K562 treated with DMSO at 1 percent for 48 hours (cell line): ENCODE data around the gene GTF2I. TPM values are rescaled to one million over a fixed set of nuclear protein-coding genes. Genes with fewer than 3 reads are reported as not detected.

Experiments used
- total RNA-seq: library from RNA; unstranded; fragments of 300-600 nt; gene quantifications from 2 replicates; pipeline ENCODE4 v1.2.3, GENCODE V29; 2022; ENCODE audit warnings: low replicate concordance; ENCODE audit errors: extremely low read depth

The GTF2I gene
- total RNA-seq, result 87.3 TPM in 1 of 2 replicates, not detected in the other

GRCh38 chr7:74657692-74658177 lies at the start of gene GTF2I:
GTF2I (plus strand) TSS chr7:74657718; CDS start chr7:74689129, 31,411 bp downstream.

GRCh38 chr7:74773760-74774750 lies 116.5 kb downstream of the GTF2I start, which contains the start of gene NCF1:
NCF1 (plus strand) TSS chr7:74774011; CDS start chr7:74774032, 21 bp downstream.

Other genes with a start within 250 kb of the GTF2I start
- not detected in 2 replicates for gene GTF2IRD1, start 203.8 kb upstream of the GTF2I start, total RNA-seq
- gene NCF1, start 116.3 kb downstream of the GTF2I start, total RNA-seq, result not detected in 2 replicates
- not detected in 2 replicates for gene GTF2IRD2, start 193.9 kb downstream of the GTF2I start, total RNA-seq